Measurements from ENCODE around the gene AGPAT4.

The AGPAT4 gene

GRCh38 chr6:161279677-161280415, 6.0 kb upstream of the AGPAT4 start:
- DNase-seq = no peak

- no peak for DNase-seq
Observed at GRCh38 chr6:161276605-161277155, 2.8 kb upstream of the AGPAT4 start.

- no peak for DNase-seq
Observed at GRCh38 chr6:161274898-161275297, 1.0 kb upstream of the AGPAT4 start.

- no peak for DNase-seq
Observed at GRCh38 chr6:161274488-161274858, 612 bp upstream of the AGPAT4 start.

GRCh38 chr6:161273274-161273751, 548 bp downstream of the AGPAT4 start:
- no peak for DNase-seq

- no peak for DNase-seq
Observed at GRCh38 chr6:161272635-161273273, 1.1 kb downstream of the AGPAT4 start.

- DNase-seq = no peak
Observed at GRCh38 chr6:161271343-161272030, 2.4 kb downstream of the AGPAT4 start.

- DNase-seq = no peak
Observed at GRCh38 chr6:161270116-161270515, 3.7 kb downstream of the AGPAT4 start.

- DNase-seq = no peak
Observed at GRCh38 chr6:161269310-161269709, 4.6 kb downstream of the AGPAT4 start.

- no peak for DNase-seq
Observed at GRCh38 chr6:161268531-161269210, 5.2 kb downstream of the AGPAT4 start.

GRCh38 chr6:161266513-161267230, 7.2 kb downstream of the AGPAT4 start:
- DNase-seq = no peak

- DNase-seq = no peak
Observed at GRCh38 chr6:161265975-161266374, 7.9 kb downstream of the AGPAT4 start.

GRCh38 chr6:161265554-161265953, 8.3 kb downstream of the AGPAT4 start:
- DNase-seq = no peak

- DNase-seq = no peak
Observed at GRCh38 chr6:161264181-161264580, 9.7 kb downstream of the AGPAT4 start.

GRCh38 chr6:161261816-161262215, 12.0 kb downstream of the AGPAT4 start:
- no peak for DNase-seq

- DNase-seq = no peak
Observed at GRCh38 chr6:161261325-161261724, 12.5 kb downstream of the AGPAT4 start.

GRCh38 chr6:161259302-161259701, 14.6 kb downstream of the AGPAT4 start:
- DNase-seq = no peak

GRCh38 chr6:161257793-161258457, 15.9 kb downstream of the AGPAT4 start:
- DNase-seq = no peak

GRCh38 chr6:161256407-161256806, 17.5 kb downstream of the AGPAT4 start:
- DNase-seq = no peak

- no peak for DNase-seq
Observed at GRCh38 chr6:161255518-161255917, 18.3 kb downstream of the AGPAT4 start.

GRCh38 chr6:161254464-161255253, 19.2 kb downstream of the AGPAT4 start:
- no peak for DNase-seq

Data from NCI-H226 (cell line).